GM18858 (cell line): ENCODE results near the gene LRRC55.

ENCODE experiments used
- ATAC-seq: cut with Tn5 transposase; IDR thresholded peaks from one replicate; pipeline ENCODE4 v1.9.1; 2021; ENCODE audit not compliant: unreplicated experiment

LRRC55 gene

GRCh38 chr11:57235761-57236703 is 54.3 kb downstream of the LRRC55 start:
- ATAC-seq: no peak

GRCh38 chr11:57237204-57237681 is 55.5 kb downstream of the LRRC55 start, which contains the start of gene APLNR:
TSS of gene APLNR (minus strand) at chr11:57237250. CDS start at chr11:57237004, 246 bp downstream.
- ATAC-seq: no peak

GRCh38 chr11:57239348-57239747 is 57.6 kb downstream of the LRRC55 start:
- no peak for ATAC-seq

GRCh38 chr11:57240007-57240406 is 58.3 kb downstream of the LRRC55 start:
- no peak for ATAC-seq

- ATAC-seq: no peak
Observed at GRCh38 chr11:57240757-57241156, 59.0 kb downstream of the LRRC55 start.
